DOHH2 (cell line): Measurements from ENCODE around the gene MVB12B.

Experiments
- CTCF ChIP-seq: fragments of 200-600 bp; sonication (generic); IDR thresholded peaks from one replicate; pipeline ENCODE4 v1.5.1; 2014; ENCODE audit warnings: antibody characterized with exemption, mild to moderate bottlenecking, low read depth, low read length; ENCODE audit not compliant: poor library complexity, severe bottlenecking
- EZH2phosphoT487 ChIP-seq: fragments of 200-600 bp; sonication (generic); IDR thresholded peaks from 2 replicates; pipeline ENCODE4 v1.6.1; 2017; ENCODE audit warnings: borderline replicate concordance, mild to moderate bottlenecking, antibody characterized with exemption, low read length, moderate library complexity, mixed read lengths

- TF ChIP-seq CTCF (no peak), EZH2phosphoT487 (no peak)
Measured at GRCh38 chr9:126488310-126488709, 161.7 kb downstream of the MVB12B start.
